ENCODE measurements around the gene BCL11B. TPM values are rescaled to one million over a fixed set of nuclear protein-coding genes. Genes with fewer than 3 reads are reported as not detected.

BCL11B gene
- total RNA-seq, 1 donor from 2014 or later, result 96.0 TPM

GRCh38 chr14:99174770-99175319, 97.2 kb downstream of the BCL11B start:
- intact Hi-C loops (cut with micrococcal nuclease), result no loop called here

- intact Hi-C loops (cut with micrococcal nuclease), result no loop called here
Observed at GRCh38 chr14:99174081-99174769, 97.8 kb downstream of the BCL11B start.

- intact Hi-C loops (cut with micrococcal nuclease), result no loop called here
Observed at GRCh38 chr14:99173506-99173905, 98.5 kb downstream of the BCL11B start.

GRCh38 chr14:99173086-99173485, 98.9 kb downstream of the BCL11B start:
- intact Hi-C loops (cut with micrococcal nuclease), result no loop called here

GRCh38 chr14:99171396-99171795, 100.6 kb downstream of the BCL11B start:
- intact Hi-C loops (cut with micrococcal nuclease), result no loop called here

GRCh38 chr14:99169776-99170356, 102.1 kb downstream of the BCL11B start:
- intact Hi-C loops (cut with micrococcal nuclease), result no loop called here

GRCh38 chr14:99168330-99168729, 103.7 kb downstream of the BCL11B start:
- intact Hi-C loops (cut with micrococcal nuclease), result no loop called here

- intact Hi-C loops (cut with micrococcal nuclease), result no loop called here
Observed at GRCh38 chr14:99166506-99166905, 105.5 kb downstream of the BCL11B start.

GRCh38 chr14:99164712-99165111, 107.3 kb downstream of the BCL11B start:
- intact Hi-C loops (cut with micrococcal nuclease), result loop anchor here (1.0 kb wide), 1 partner anchor 1187 kb away; no protein-coding TSS in a partner anchor

GRCh38 chr14:99163446-99163845, 108.6 kb downstream of the BCL11B start:
- intact Hi-C loops (cut with micrococcal nuclease), result no loop called here

- intact Hi-C loops (cut with micrococcal nuclease), result no loop called here
Observed at GRCh38 chr14:99159341-99160340, 112.4 kb downstream of the BCL11B start.

GRCh38 chr14:99158646-99159165, 113.3 kb downstream of the BCL11B start:
- intact Hi-C loops (cut with micrococcal nuclease), result no loop called here

- intact Hi-C loops (cut with micrococcal nuclease), result no loop called here
Observed at GRCh38 chr14:99158150-99158549, 113.8 kb downstream of the BCL11B start.

GRCh38 chr14:99157676-99158075, 114.3 kb downstream of the BCL11B start:
- intact Hi-C loops (cut with micrococcal nuclease), result no loop called here

GRCh38 chr14:99157246-99157645, 114.8 kb downstream of the BCL11B start:
- intact Hi-C loops (cut with micrococcal nuclease), result no loop called here

- intact Hi-C loops (cut with micrococcal nuclease), result no loop called here
Observed at GRCh38 chr14:99156814-99157213, 115.2 kb downstream of the BCL11B start.

- intact Hi-C loops (cut with micrococcal nuclease), result no loop called here
Observed at GRCh38 chr14:99156090-99156425, 115.9 kb downstream of the BCL11B start.

- intact Hi-C loops (cut with micrococcal nuclease), result no loop called here
Observed at GRCh38 chr14:99155173-99156089, 116.6 kb downstream of the BCL11B start.

- intact Hi-C loops (cut with micrococcal nuclease), result no loop called here
Observed at GRCh38 chr14:99150236-99150635, 121.8 kb downstream of the BCL11B start.

- intact Hi-C loops (cut with micrococcal nuclease), result no loop called here
Observed at GRCh38 chr14:99148861-99149610, 123.0 kb downstream of the BCL11B start.

Data from T-helper 1 cell treated with Interleukin-12 subunit alpha and Interleukin-12 subunit beta and Interleukin-4 antibody, amounts not matched to agents 30 ng/mL and 1 ng/mL, for 36 hours (primary cell).